ENCODE measurements around the gene IL23A. TPM values are rescaled to one million over a fixed set of nuclear protein-coding genes. Genes with fewer than 3 reads are reported as not detected.

The IL23A gene, protein sequence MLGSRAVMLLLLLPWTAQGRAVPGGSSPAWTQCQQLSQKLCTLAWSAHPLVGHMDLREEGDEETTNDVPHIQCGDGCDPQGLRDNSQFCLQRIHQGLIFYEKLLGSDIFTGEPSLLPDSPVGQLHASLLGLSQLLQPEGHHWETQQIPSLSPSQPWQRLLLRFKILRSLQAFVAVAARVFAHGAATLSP
- polyA plus RNA-seq (2013, experiment 1 of 2), result 2.3 TPM
- 2.3 TPM for polyA plus RNA-seq (2013, experiment 2 of 2)

DNA sequence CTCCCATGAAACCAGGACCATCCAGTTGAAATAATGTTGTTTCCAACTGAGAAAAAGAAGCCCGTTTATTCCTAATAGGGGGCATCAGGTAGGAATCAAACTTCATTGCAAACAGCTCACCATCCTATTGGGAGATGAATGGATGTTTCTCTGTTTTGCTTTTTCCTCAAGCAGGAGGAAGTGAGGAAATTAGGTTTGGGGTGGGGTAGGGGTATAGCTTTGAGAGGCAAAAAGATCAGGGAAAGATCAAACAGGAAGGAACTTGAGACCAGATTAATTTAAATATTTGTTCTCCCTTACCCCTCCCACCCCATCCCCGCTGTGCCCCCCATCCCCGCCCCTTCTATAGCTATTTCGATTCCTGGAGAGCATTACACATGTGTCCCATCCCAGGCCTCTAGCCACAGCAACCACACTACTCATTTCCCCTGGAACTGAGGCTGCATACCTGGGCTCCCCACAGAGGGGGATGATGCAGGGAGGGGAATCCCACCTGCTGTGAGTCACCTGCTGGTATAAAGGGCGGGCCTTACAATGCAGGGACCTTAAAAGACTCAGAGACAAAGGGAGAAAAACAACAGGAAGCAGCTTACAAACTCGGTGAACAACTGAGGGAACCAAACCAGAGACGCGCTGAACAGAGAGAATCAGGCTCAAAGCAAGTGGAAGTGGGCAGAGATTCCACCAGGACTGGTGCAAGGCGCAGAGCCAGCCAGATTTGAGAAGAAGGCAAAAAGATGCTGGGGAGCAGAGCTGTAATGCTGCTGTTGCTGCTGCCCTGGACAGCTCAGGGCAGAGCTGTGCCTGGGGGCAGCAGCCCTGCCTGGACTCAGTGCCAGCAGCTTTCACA, at the start of gene IL23A:
TSS of gene IL23A (plus strand) at position 577 of the 850 bp plus-strand sequence. CDS start at position 738, 161 bp downstream.
- Histone ChIP-seq H3K27ac (ENCODE audit: low read depth, low read length) (peak within 1 kb of the TSS; percentile 63; the same call in 1 of the 2 replicates), H3K9ac (ENCODE audit: low read depth, low read length) (peak within 1 kb of the TSS; percentile 25), H3K4me1 (ENCODE audit: insufficient read depth, low read length) (peaks cover 23% of the 10 kb centered on the region), H3K9me3 (ENCODE audit: insufficient read depth, low read depth, low read length) (no peaks in the 10 kb centered on the region), H3K36me3 (ENCODE audit: insufficient read depth, low read length) (peaks cover 18% of the 10 kb centered on the region), H3K4me3 (ENCODE audit: low read length) (peak within 1 kb of the TSS; percentile 17; the same call in 1 of the 2 replicates), H3K27me3 (ENCODE audit: insufficient read depth, low read length) (no peaks in the 10 kb centered on the region)
- 12% methylated on average over 9 of the region's 9 CpGs for WGBS

DNA sequence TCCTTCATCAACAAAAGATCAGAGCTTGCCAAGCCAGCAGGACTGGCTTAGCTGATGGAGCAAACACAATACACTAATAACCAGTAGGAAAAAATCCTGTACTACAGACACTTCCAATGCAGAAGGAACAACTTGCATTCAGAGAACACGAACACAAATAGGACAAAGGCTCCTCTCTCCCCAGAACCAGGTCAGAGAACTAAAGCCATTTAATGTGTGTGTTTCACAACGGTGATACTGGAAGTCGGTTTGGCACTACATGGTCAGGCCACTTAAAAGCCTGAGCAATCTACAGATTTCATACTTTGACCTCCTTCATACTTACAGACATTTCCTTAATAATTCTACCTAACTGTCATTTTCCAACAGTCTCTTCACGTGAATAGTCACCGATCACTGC, 44.9 kb upstream of the IL23A start:
- H3K27me3 ChIP-seq (ENCODE audit: insufficient read depth, low read length), result no peaks in the 10 kb centered on the region
- peaks cover 47% of the 10 kb centered on the region for H3K36me3 ChIP-seq (ENCODE audit: insufficient read depth, low read length)
- WGBS, result 94% methylated on average over 5 of the region's 5 CpGs

DNA sequence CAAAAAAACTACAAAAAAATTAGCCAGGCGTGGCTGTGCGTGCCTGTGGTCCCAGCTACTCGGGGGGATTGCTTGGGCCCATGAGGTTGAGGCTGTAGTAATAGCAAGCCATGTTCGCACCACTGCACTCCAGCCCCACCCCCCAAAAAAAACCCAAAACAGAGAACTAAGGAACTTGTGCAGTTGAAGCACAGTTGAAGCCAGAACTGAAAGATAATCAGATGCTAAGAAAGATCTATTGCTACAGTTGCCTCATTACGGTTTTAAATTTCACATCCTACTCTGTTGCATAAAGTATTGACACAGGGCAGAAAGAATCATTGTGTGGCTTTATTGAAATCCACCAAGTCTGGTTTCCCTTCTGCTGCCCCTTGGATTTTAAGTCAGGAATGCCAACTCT, 42.4 kb upstream of the IL23A start:
- Histone ChIP-seq H3K4me1 (ENCODE audit: insufficient read depth, low read length) (peaks cover 14% of the 10 kb centered on the region), H3K9ac (ENCODE audit: low read depth, low read length) (no peak overlapping the region), H3K27me3 (ENCODE audit: insufficient read depth, low read length) (no peaks in the 10 kb centered on the region), H3K9me3 (ENCODE audit: insufficient read depth, low read depth, low read length) (no peaks in the 10 kb centered on the region), H3K27ac (ENCODE audit: low read depth, low read length) (no peak overlapping the region), H3K36me3 (ENCODE audit: insufficient read depth, low read length) (peaks cover 26% of the 10 kb centered on the region), H3K4me3 (ENCODE audit: low read length) (no peak overlapping the region)
- 93% methylated on average over 5 of the region's 5 CpGs for WGBS

More for the DNA sequence above, 44.9 kb upstream of the IL23A start:
- Histone ChIP-seq H3K9ac (ENCODE audit: low read depth, low read length) (no peak overlapping the region), H3K27ac (ENCODE audit: low read depth, low read length) (no peak overlapping the region), H3K4me3 (ENCODE audit: low read length) (no peak overlapping the region), H3K9me3 (ENCODE audit: insufficient read depth, low read depth, low read length) (no peaks in the 10 kb centered on the region), H3K4me1 (ENCODE audit: insufficient read depth, low read length) (no peaks in the 10 kb centered on the region)

DNA sequence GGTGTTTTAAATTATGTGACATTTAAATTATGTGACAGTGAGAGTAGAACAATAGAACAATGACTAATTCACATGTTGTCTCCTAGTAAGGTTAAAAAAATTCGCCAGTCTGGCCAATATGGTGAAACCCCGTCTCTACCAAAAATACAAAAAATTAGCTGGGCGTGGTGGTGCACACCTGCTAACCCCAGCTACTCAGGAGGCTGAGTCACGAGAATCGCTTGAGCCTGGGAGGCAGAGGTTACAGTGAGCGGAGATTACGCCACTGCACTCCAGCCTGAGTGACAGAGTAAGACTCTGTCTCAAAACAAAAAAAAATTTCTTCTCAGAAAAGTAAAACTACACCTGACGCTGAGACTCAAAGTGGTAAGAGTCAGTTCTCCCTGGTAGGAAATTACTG, 41.3 kb upstream of the IL23A start:
- no peak overlapping the region for H3K9ac ChIP-seq (ENCODE audit: low read depth, low read length)

DNA sequence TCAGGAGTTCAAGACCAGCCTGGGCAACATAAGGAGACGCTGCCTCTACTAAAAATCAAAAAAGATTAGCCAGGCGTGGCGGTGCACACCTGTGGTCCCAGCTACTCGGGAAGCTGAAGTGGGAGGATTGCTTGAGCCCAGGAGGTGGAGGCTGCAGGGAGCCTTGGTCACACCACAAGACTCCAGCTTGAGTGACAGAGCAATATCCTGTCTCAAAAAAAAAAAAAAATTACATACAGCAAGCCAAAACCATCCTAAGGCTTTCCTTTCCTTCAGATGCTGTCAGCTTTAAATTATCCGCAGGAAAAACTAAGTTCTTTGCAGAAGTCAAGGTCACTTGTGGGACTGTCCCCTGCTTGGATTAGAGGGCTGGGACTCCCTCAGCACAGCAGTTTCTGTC, 39.9 kb upstream of the IL23A start:
- WGBS, result 88% methylated on average over 5 of the region's 5 CpGs
- no peaks in the 10 kb centered on the region for H3K9me3 ChIP-seq (ENCODE audit: insufficient read depth, low read depth, low read length)
- H3K9ac ChIP-seq (ENCODE audit: low read depth, low read length), result peak overlapping the region; percentile 87
- peaks cover 14% of the 10 kb centered on the region for H3K4me1 ChIP-seq (ENCODE audit: insufficient read depth, low read length)
- peaks cover 25% of the 10 kb centered on the region for H3K36me3 ChIP-seq (ENCODE audit: insufficient read depth, low read length)
- H3K27me3 ChIP-seq (ENCODE audit: insufficient read depth, low read length), result no peaks in the 10 kb centered on the region
- peak overlapping the region; percentile 97 for H3K4me3 ChIP-seq (ENCODE audit: low read length)
- no peak overlapping the region for H3K27ac ChIP-seq (ENCODE audit: low read depth, low read length)

More for the DNA sequence above, 41.3 kb upstream of the IL23A start:
- Histone ChIP-seq H3K27me3 (ENCODE audit: insufficient read depth, low read length) (no peaks in the 10 kb centered on the region), H3K27ac (ENCODE audit: low read depth, low read length) (no peak overlapping the region), H3K9me3 (ENCODE audit: insufficient read depth, low read depth, low read length) (no peaks in the 10 kb centered on the region), H3K4me1 (ENCODE audit: insufficient read depth, low read length) (peaks cover 14% of the 10 kb centered on the region), H3K4me3 (ENCODE audit: low read length) (no peak overlapping the region), H3K36me3 (ENCODE audit: insufficient read depth, low read length) (peaks cover 25% of the 10 kb centered on the region)
- 95% methylated on average over 8 of the region's 8 CpGs for WGBS

DNA sequence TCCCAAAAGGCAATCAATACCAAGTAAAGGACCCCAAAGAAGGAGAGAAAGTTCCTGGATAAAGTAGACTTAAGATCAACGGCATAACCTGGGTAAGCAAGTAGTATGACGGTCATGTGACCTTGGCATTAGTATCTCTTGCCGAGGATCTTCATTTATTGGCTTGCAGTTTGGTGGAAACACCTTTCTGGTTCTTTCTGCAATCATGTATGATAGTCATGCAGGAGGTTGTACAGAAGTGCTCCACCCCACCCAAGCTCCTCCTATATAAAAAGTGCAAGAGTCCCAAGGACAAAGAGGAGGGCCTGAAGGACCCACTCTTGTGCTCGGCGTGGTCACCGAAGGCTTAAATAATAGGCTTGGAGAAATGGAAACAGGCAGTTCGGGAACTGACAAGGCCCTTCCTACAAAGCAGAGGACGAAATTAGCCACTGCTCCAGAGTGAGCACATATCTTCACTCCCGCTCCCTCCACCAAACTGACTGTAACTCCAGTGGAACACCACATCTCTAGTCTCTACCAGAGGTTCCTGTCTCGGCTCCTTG, 39.3 kb upstream of the IL23A start:
- Histone ChIP-seq H3K27me3 (ENCODE audit: insufficient read depth, low read length) (no peaks in the 10 kb centered on the region), H3K4me3 (ENCODE audit: low read length) (peak overlapping the region; percentile 97), H3K4me1 (ENCODE audit: insufficient read depth, low read length) (peaks cover 14% of the 10 kb centered on the region), H3K9ac (ENCODE audit: low read depth, low read length) (peak overlapping the region; percentile 87), H3K36me3 (ENCODE audit: insufficient read depth, low read length) (peaks cover 30% of the 10 kb centered on the region), H3K9me3 (ENCODE audit: insufficient read depth, low read depth, low read length) (no peaks in the 10 kb centered on the region), H3K27ac (ENCODE audit: low read depth, low read length) (peak overlapping the region; percentile 70)
- 12% methylated on average over 10 of the region's 10 CpGs for WGBS

DNA sequence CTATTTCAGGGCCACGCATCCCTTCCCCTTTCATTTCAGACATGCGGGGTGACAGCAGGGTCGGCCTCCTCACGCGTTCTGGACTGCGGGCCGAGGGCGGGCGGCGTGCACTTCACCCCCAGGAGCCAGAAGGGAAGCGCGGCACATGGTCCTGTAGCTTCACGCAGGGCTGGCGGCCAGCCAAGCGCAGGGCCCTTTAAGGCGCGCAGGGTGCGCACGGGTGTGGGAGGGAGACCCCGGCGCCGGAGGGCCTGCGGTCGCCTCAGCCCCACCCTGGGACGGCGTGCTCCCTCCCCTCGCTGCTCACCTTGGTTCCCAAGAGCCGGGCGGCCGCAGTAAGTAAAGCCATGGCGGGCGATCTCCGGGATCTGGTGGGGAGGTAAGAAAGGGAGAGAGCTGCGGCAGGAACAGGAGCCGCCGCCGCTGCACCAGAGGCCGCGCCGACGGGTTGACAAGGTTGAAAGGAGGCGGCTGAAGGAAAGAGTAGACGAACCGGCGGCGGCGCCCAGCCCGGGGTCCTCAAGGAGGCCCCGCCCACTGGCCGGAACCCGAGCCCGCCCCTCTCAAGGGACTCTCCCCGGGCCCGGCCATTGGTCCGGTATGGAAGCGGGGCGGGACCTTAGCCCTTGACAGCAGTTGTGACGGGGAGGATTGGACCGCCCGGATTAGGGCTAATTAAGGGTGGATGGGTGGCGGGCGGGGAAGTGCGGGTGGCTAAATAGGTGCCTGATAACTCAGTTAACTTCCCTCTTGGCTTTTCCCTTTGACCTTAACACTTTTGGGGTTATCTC, 38.6 kb upstream of the IL23A start, which contains the start of gene CS:
TSS of gene CS (minus strand) at position 478 of the 791 bp plus-strand sequence. CDS start at position 349, 129 bp downstream.
- H3K4me1 ChIP-seq (ENCODE audit: insufficient read depth, low read length), result peaks cover 14% of the 10 kb centered on the region
- H3K27me3 ChIP-seq (ENCODE audit: insufficient read depth, low read length), result no peaks in the 10 kb centered on the region
- H3K4me3 ChIP-seq (ENCODE audit: low read length), result peak within 1 kb of the TSS; percentile 97
- H3K9ac ChIP-seq (ENCODE audit: low read depth, low read length), result peak within 1 kb of the TSS; percentile 87
- no peaks in the 10 kb centered on the region for H3K9me3 ChIP-seq (ENCODE audit: insufficient read depth, low read depth, low read length)
- H3K27ac ChIP-seq (ENCODE audit: low read depth, low read length), result peak within 1 kb of the TSS; percentile 85
- H3K36me3 ChIP-seq (ENCODE audit: insufficient read depth, low read length), result peaks cover 32% of the 10 kb centered on the region
- WGBS, result under 1% methylated on average over 60 of the region's 63 CpGs

DNA sequence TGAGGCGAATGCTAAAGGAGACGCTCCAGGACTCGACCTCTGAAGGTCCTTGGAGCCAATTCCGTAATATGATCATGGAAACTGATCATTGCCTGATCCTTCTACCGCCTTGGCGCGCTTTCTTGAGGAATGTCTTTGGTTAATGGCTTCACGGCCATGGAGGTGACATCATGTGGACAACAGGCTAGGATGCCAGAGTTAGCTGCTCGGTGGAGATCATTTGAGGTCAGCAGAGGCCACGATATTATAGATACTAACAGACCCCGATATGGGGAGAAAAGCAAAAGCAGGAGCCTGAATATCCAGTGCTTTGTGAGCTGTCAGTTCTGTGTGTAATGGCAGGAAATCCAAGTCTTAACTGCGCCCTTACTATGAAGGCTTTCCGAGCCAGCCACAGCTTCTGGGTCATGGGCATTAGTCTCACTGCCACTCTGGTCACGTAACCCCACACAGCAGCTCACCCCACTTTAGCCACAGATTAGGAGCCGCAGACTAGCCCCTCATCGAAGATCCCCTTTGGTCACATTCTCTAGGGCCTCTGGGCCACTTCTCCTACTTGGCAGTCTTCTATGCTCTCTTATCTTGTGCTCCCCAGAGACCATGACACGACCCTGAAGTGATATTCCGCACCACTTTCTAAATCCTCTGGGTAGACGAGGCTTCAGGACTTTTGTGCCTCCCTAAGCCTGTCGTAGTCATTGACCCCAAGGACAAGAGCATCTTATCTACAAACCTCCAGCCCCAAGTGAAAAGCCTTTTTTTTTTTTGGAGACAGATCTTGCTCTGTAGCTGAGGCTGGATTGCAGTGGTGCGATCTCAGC, 37.8 kb upstream of the IL23A start:
- Histone ChIP-seq H3K9ac (ENCODE audit: low read depth, low read length) (peak overlapping the region; percentile 70), H3K4me3 (ENCODE audit: low read length) (peak overlapping the region; percentile 97), H3K36me3 (ENCODE audit: insufficient read depth, low read length) (peaks cover 40% of the 10 kb centered on the region), H3K9me3 (ENCODE audit: insufficient read depth, low read depth, low read length) (no peaks in the 10 kb centered on the region), H3K27ac (ENCODE audit: low read depth, low read length) (peak overlapping the region; percentile 85), H3K4me1 (ENCODE audit: insufficient read depth, low read length) (peaks cover 14% of the 10 kb centered on the region), H3K27me3 (ENCODE audit: insufficient read depth, low read length) (no peaks in the 10 kb centered on the region)
- 63% methylated on average over 21 of the region's 21 CpGs for WGBS

DNA sequence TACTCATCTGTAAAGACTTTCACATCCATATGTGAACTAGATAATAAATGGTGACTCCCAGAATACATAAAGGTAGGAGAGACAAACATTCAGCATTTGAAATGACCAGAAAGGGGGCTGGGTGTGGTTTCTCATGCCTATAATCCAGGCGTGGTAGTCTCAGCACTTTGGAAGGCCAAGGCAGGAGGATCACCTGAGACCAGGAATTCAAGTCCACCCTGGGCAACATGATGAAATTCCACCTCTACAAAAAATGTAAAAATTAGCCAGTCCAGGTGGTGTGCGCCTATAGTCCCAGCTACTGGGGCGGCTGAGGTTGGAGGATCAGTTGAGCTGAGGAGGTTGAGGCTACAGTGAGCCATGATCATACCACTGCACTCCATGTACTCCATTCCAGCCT, 34.4 kb upstream of the IL23A start:
- Histone ChIP-seq H3K4me1 (ENCODE audit: insufficient read depth, low read length) (peaks cover 9% of the 10 kb centered on the region), H3K9ac (ENCODE audit: low read depth, low read length) (no peak overlapping the region), H3K27ac (ENCODE audit: low read depth, low read length) (no peak overlapping the region), H3K9me3 (ENCODE audit: insufficient read depth, low read depth, low read length) (no peaks in the 10 kb centered on the region), H3K36me3 (ENCODE audit: insufficient read depth, low read length) (peaks cover 54% of the 10 kb centered on the region), H3K27me3 (ENCODE audit: insufficient read depth, low read length) (no peaks in the 10 kb centered on the region), H3K4me3 (ENCODE audit: low read length) (no peak overlapping the region)
- 92% methylated on average over 3 of the region's 3 CpGs for WGBS
